Activated CD4-positive, CD25-positive, alpha-beta regulatory T cell (primary cell): Measurements from ENCODE around the gene ST6GALNAC1.

Source experiments
- DNase-seq, 4 experiments: peaks; one replicate each; lab custom pipeline; 2025; lab: John Stamatoyannopoulos, UW

The ST6GALNAC1 gene

GRCh38 chr17:76577876-76578275 lies 65.7 kb downstream of the ST6GALNAC1 start:
- DNase-seq: no peak

GRCh38 chr17:76576189-76576588 lies 67.4 kb downstream of the ST6GALNAC1 start:
- DNase-seq: no peak

GRCh38 chr17:76575570-76575969 lies 68.0 kb downstream of the ST6GALNAC1 start:
- DNase-seq: no peak
